SH-SY5Y (cell line): ENCODE results near the gene TMEM185A.

Source experiments
- GATA2 ChIP-seq: IDR thresholded peaks from 2 replicates; pipeline ENCODE4 v1.6.1; 2011; ENCODE audit warnings: mild to moderate bottlenecking, low read depth, low read length
- GATA3 ChIP-seq: IDR thresholded peaks from 2 replicates; pipeline ENCODE4 v1.6.1; 2011; ENCODE audit warnings: low read depth, mild to moderate bottlenecking, low read length, moderate library complexity

GRCh38 chrX:149568701-149569296 lies 62.8 kb downstream of the TMEM185A start:
- no peak for TF ChIP-seq GATA2
- no peak for TF ChIP-seq GATA3
